B cell (primary cell): Measurements from ENCODE around the gene SLC2A11.

Experiments
- EZH2 ChIP-seq: IDR thresholded peaks from 2 replicates; pipeline ENCODE4 v1.6.1; 2012; ENCODE audit warnings: borderline replicate concordance, low read depth, mild to moderate bottlenecking, moderate library complexity, low read length; ENCODE audit not compliant: insufficient read depth, poor library complexity, severe bottlenecking
- TF ChIP-seq, protein P1 (sequence below): fragments of 200-600 bp; IDR thresholded peaks from one replicate; pipeline ENCODE4 v1.8.0; 2022; ENCODE audit warnings: antibody characterized with exemption, mild to moderate bottlenecking

DNA sequence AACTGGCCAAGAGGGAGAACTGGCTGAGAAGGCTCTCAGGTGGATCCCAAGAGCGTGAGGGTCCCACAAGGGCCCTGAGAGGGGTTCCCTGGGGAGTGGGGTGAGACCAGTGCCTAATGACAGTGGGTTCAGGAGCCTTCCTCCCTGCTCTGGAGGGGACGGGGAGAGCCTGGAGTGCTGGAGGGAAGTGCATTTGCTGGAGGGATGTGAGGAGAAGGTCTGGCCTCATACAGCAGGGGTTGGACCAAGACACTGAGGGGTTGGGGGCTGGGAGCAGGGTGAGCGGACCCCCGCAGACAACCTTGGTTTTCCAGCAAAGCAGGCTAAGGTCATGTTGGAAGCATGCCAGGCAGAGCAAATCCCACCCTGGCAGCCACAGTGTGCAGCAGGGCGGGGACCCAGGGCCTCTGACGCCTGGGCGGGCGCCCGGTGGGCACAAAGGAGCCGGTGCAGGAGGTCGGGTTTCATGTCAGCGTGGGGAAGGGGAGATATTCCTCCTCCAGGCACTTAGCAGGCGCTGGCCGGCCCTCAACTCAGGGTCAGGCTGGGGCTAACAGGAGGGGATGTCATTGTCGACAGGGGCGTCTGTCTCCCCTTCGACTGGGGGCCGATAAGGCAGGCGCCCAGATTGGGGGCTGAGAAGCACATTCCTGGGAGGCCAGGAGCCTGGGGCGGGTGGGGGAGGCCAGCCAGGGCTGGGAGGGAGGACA, 15.8 kb upstream of the SLC2A11 start:
- TF ChIP-seq, protein P1, sequence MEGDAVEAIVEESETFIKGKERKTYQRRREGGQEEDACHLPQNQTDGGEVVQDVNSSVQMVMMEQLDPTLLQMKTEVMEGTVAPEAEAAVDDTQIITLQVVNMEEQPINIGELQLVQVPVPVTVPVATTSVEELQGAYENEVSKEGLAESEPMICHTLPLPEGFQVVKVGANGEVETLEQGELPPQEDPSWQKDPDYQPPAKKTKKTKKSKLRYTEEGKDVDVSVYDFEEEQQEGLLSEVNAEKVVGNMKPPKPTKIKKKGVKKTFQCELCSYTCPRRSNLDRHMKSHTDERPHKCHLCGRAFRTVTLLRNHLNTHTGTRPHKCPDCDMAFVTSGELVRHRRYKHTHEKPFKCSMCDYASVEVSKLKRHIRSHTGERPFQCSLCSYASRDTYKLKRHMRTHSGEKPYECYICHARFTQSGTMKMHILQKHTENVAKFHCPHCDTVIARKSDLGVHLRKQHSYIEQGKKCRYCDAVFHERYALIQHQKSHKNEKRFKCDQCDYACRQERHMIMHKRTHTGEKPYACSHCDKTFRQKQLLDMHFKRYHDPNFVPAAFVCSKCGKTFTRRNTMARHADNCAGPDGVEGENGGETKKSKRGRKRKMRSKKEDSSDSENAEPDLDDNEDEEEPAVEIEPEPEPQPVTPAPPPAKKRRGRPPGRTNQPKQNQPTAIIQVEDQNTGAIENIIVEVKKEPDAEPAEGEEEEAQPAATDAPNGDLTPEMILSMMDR: no peak
- no peak for TF ChIP-seq EZH2
